ENCODE data around the gene RASA3.

DNA sequence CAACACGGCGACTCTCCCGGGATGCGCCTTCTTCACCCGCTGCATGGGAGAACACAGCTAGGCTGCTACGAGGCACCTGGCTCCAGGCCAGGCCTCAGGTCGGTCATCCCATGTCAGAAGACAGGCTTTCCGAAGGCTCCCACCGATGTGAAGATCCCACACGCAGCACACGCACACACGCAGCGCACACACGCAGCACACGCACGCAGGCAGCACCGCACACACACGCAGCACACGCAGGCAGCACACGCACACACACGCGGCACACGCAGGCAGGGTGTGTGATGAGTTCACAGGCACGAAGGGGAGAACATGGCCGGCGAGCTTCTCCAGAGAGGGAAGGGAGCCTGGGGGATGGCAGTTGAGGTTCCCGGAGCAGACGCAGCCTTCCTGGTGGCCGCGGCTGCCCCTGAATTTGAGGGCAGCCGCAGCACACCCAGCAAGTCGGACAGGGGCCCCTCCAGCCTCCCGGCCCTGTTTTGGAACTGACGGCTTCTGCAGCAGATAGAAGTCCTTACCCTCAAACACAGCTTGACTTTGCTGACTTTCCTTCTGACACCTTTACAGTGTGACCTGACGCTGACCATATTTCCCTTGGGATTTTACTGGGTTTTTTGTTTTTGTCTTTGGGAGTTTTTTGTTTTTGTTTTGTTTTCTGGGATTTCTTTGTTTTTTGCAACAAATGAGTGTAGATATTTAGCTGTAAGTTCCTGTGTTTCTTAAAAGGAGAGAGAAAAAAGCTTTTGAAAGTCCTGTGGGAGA lies 55.9 kb downstream of the RASA3 start:
- TF ChIP-seq YY1 (IDR thresholded peaks at IDR 0.05; ENCODE audit: insufficient read depth, insufficient read length) (no peak), SUZ12 (IDR thresholded peaks at IDR 0.05; ENCODE audit: extremely low read depth, insufficient read depth, insufficient read length) (no peak)

All from NT2/D1 (cell line).